ENCODE results near the gene PDE6C. TPM values are rescaled to one million over a fixed set of nuclear protein-coding genes. Genes with fewer than 3 reads are reported as not detected.

Gene PDE6C
- total RNA-seq, 5 donors from 2014 or later (not counting 1 experiment from before 2014, with no cell fraction given) = not detected

- no peaks in the 10 kb centered on the region for H3K36me3 ChIP-seq (ENCODE audit: control insufficient read depth in 2 of 2, extremely low read depth in 1 of 2, insufficient read depth in 1 of 2, low read length in 1 of 2)
- Mint-ChIP-seq H3K4me1 (no peaks in the 10 kb centered on the region), H3K9me3 (no peaks in the 10 kb centered on the region), H3K36me3 (no peaks in the 10 kb centered on the region), H3K27me3 (peaks cover 29 to 32% of the 10 kb centered on the region in 2 donors), H3K27ac (no peak overlapping the region), H3K4me3 (no peak overlapping the region)
- POLR2A ChIA-PET = no interaction called here
- DNase-seq (no peak), ATAC-seq (replicated peaks in 1 of 4) (no peak)
- WGBS (ENCODE audit: insufficient coverage) = 60% methylated on average over 1 of the region's 5 CpGs
- CTCF ChIA-PET = no interaction called here
- no peaks in the 10 kb centered on the region for H3K4me1 ChIP-seq (ENCODE audit: control insufficient read depth in 1 of 2, extremely low read depth in 1 of 2, insufficient read depth in 2 of 2, low read length in 2 of 2)
- H3K4me3 ChIP-seq (ENCODE audit: control insufficient read depth in 1 of 2, extremely low read depth in 1 of 2, low read length in 1 of 2) = no peak overlapping the region
- H3K9me3 ChIP-seq = no peaks in the 10 kb centered on the region
- peaks cover 6 to 21% of the 10 kb centered on the region in 2 experiments for H3K27me3 ChIP-seq (replicated peaks in 1 of 2; ENCODE audit: control insufficient read depth in 2 of 2, extremely low read depth in 1 of 2, insufficient read depth in 2 of 2, low read length in 1 of 2)
- no peak overlapping the region for H3K27ac ChIP-seq (ENCODE audit: low read length)
These were observed 14.2 kb upstream of the PDE6C start for GRCh38 chr10:93598157-93598556.

GRCh38 chr10:93599335-93599734 lies 13.0 kb upstream of the PDE6C start:
- H3K4me3 ChIP-seq (ENCODE audit: control insufficient read depth in 1 of 2, extremely low read depth in 1 of 2, low read length in 1 of 2) = no peak overlapping the region
- ChIA-PET CTCF (no interaction called here), POLR2A (no interaction called here)
- no peaks in the 10 kb centered on the region for H3K4me1 Mint-ChIP-seq
- 67% methylated on average over 1 of the region's 1 CpG for WGBS (ENCODE audit: insufficient coverage)
- H3K4me1 ChIP-seq (ENCODE audit: control insufficient read depth in 1 of 2, extremely low read depth in 1 of 2, insufficient read depth in 2 of 2, low read length in 2 of 2) = no peaks in the 10 kb centered on the region
- no peak overlapping the region for H3K27ac Mint-ChIP-seq
- peaks cover 6 to 21% of the 10 kb centered on the region in 2 experiments for H3K27me3 ChIP-seq (replicated peaks in 1 of 2; ENCODE audit: control insufficient read depth in 2 of 2, extremely low read depth in 1 of 2, insufficient read depth in 2 of 2, low read length in 1 of 2)
- H3K27me3 Mint-ChIP-seq = peaks cover 35 to 40% of the 10 kb centered on the region in 2 donors
- DNase-seq (no peak), ATAC-seq (replicated peaks in 1 of 4) (no peak)
- H3K9me3 ChIP-seq = no peaks in the 10 kb centered on the region
- H3K4me3 Mint-ChIP-seq = no peak overlapping the region
- no peaks in the 10 kb centered on the region for H3K9me3 Mint-ChIP-seq
- no peak overlapping the region for H3K27ac ChIP-seq (ENCODE audit: low read length)
- H3K36me3 ChIP-seq (ENCODE audit: control insufficient read depth in 2 of 2, extremely low read depth in 1 of 2, insufficient read depth in 1 of 2, low read length in 1 of 2) = no peaks in the 10 kb centered on the region
- H3K36me3 Mint-ChIP-seq = no peaks in the 10 kb centered on the region

- ChIA-PET POLR2A (no interaction called here), CTCF (no interaction called here)
- Histone ChIP-seq H3K9me3 (no peaks in the 10 kb centered on the region), H3K4me1 (ENCODE audit: control insufficient read depth in 1 of 2, extremely low read depth in 1 of 2, insufficient read depth in 2 of 2, low read length in 2 of 2) (no peaks in the 10 kb centered on the region), H3K4me3 (ENCODE audit: control insufficient read depth in 1 of 2, extremely low read depth in 1 of 2, low read length in 1 of 2) (no peak overlapping the region), H3K36me3 (ENCODE audit: control insufficient read depth in 2 of 2, extremely low read depth in 1 of 2, insufficient read depth in 1 of 2, low read length in 1 of 2) (no peaks in the 10 kb centered on the region), H3K27ac (ENCODE audit: low read length) (no peak overlapping the region), H3K27me3 (replicated peaks in 1 of 2; ENCODE audit: control insufficient read depth in 2 of 2, extremely low read depth in 1 of 2, insufficient read depth in 2 of 2, low read length in 1 of 2) (peaks cover 6 to 24% of the 10 kb centered on the region in 2 experiments)
- 76% methylated on average over 3 of the region's 4 CpGs for WGBS (ENCODE audit: insufficient coverage)
- Mint-ChIP-seq H3K4me1 (no peaks in the 10 kb centered on the region), H3K27ac (no peak overlapping the region), H3K36me3 (no peaks in the 10 kb centered on the region), H3K4me3 (no peak overlapping the region), H3K9me3 (no peaks in the 10 kb centered on the region), H3K27me3 (peaks cover 32 to 41% of the 10 kb centered on the region in 2 donors)
- DNase-seq (no peak), ATAC-seq (replicated peaks in 1 of 4) (no peak)
These were observed 12.6 kb upstream of the PDE6C start for GRCh38 chr10:93599778-93600177.

DNA sequence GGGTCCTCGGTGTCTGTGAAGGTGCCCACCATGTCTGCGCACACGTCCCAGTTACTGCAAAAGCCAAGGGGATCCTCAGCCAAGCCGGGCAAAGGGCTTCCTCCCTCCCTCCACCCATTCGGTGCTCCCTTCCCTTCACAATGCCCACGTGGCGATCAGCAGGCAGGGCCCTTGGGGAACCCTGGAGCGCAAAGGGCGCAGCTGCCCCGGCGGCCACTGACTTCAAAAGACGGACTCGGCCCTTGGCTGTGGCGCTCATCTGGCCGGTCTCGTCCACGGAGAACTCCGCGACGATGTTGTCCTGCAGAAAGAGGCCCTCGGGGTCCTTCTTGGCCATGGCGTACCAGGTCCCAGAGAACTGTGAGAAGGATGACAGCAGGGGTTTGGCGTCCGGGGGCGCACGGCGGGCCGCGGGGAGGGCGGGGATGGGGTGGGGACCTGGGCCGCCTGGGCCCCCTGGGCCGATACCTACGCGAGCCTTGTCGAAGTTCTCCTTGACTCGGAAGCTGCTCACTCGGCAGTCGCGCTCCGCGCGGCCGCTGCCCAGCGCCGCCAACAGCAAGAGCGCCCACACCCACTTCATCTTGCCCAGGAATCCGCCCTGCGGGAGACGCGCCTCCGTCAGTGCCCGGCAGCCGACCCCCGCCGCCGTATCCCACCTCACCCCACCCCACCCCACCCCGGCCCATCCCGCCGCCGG lies 11.7 kb upstream of the PDE6C start:
- ChIA-PET CTCF (no interaction called here), POLR2A (no interaction called here)
- Mint-ChIP-seq H3K4me3 (no peak overlapping the region), H3K9me3 (no peaks in the 10 kb centered on the region), H3K27ac (no peak overlapping the region), H3K27me3 (peaks cover 29 to 45% of the 10 kb centered on the region in 2 donors), H3K4me1 (no peaks in the 10 kb centered on the region), H3K36me3 (no peaks in the 10 kb centered on the region)
- Histone ChIP-seq H3K36me3 (ENCODE audit: control insufficient read depth in 2 of 2, extremely low read depth in 1 of 2, insufficient read depth in 1 of 2, low read length in 1 of 2) (no peaks in the 10 kb centered on the region), H3K9me3 (no peaks in the 10 kb centered on the region), H3K27ac (ENCODE audit: low read length) (no peak overlapping the region), H3K27me3 (replicated peaks in 1 of 2; ENCODE audit: control insufficient read depth in 2 of 2, extremely low read depth in 1 of 2, insufficient read depth in 2 of 2, low read length in 1 of 2) (peaks cover 6 to 24% of the 10 kb centered on the region in 2 experiments), H3K4me1 (ENCODE audit: control insufficient read depth in 1 of 2, extremely low read depth in 1 of 2, insufficient read depth in 2 of 2, low read length in 2 of 2) (no peaks in the 10 kb centered on the region), H3K4me3 (ENCODE audit: control insufficient read depth in 1 of 2, extremely low read depth in 1 of 2, low read length in 1 of 2) (no peak overlapping the region)
- DNase-seq = no peak
- WGBS (ENCODE audit: insufficient coverage) = 17% methylated on average over 55 of the region's 60 CpGs
- ATAC-seq (replicated peaks in 1 of 4) = no peak

- H3K9me3 Mint-ChIP-seq = no peaks in the 10 kb centered on the region
These were observed 11.1 kb upstream of the PDE6C start, which contains the start of gene RBP4 for GRCh38 chr10:93601146-93601773. RBP4 (minus strand) TSS chr10:93601235; CDS start chr10:93601028, 207 bp downstream.

GRCh38 chr10:93601774-93602162 lies 10.6 kb upstream of the PDE6C start:
- no peaks in the 10 kb centered on the region for H3K4me1 ChIP-seq (ENCODE audit: control insufficient read depth in 1 of 2, extremely low read depth in 1 of 2, insufficient read depth in 2 of 2, low read length in 2 of 2)
- ChIA-PET POLR2A (interaction anchor here in 1 of 2 donors (0.6 kb wide), 1 partner anchor 265 kb away, joined by 8 read pairs; no protein-coding TSS in a partner anchor), CTCF (no interaction called here)
- no peak overlapping the region for H3K27ac ChIP-seq (ENCODE audit: low read length)
- no peak overlapping the region for H3K4me3 ChIP-seq (ENCODE audit: control insufficient read depth in 1 of 2, extremely low read depth in 1 of 2, low read length in 1 of 2)
- peak overlapping the region in 1 of 2 donors; percentile 5 for H3K27ac Mint-ChIP-seq
- WGBS (ENCODE audit: insufficient coverage) = no CpG with 5 or more reads among the region's 7 CpGs
- no peak for ATAC-seq (replicated peaks in 1 of 4)
- no peaks in the 10 kb centered on the region for H3K9me3 ChIP-seq
- no peaks in the 10 kb centered on the region for H3K36me3 ChIP-seq (ENCODE audit: control insufficient read depth in 2 of 2, extremely low read depth in 1 of 2, insufficient read depth in 1 of 2, low read length in 1 of 2)
- H3K4me3 Mint-ChIP-seq = no peak overlapping the region
- no peaks in the 10 kb centered on the region for H3K4me1 Mint-ChIP-seq
- no peak for DNase-seq
- peaks cover 38 to 56% of the 10 kb centered on the region in 2 donors for H3K27me3 Mint-ChIP-seq
- peaks cover 6 to 24% of the 10 kb centered on the region in 2 experiments for H3K27me3 ChIP-seq (replicated peaks in 1 of 2; ENCODE audit: control insufficient read depth in 2 of 2, extremely low read depth in 1 of 2, insufficient read depth in 2 of 2, low read length in 1 of 2)
- H3K9me3 Mint-ChIP-seq = peaks cover 0 to under 1% (median 0%) of the 10 kb centered on the region in 3 donors
- no peaks in the 10 kb centered on the region for H3K36me3 Mint-ChIP-seq

More at GRCh38 chr10:93601146-93601773, 11.1 kb upstream of the PDE6C start, which contains the start of gene RBP4:
- POLR2A ChIA-PET = no interaction called here
- no peaks in the 10 kb centered on the region for H3K36me3 Mint-ChIP-seq
- H3K27me3 Mint-ChIP-seq = peaks cover 33 to 51% of the 10 kb centered on the region in 2 donors
- no peaks in the 10 kb centered on the region for H3K4me1 Mint-ChIP-seq
- Histone ChIP-seq H3K4me3 (ENCODE audit: control insufficient read depth in 1 of 2, extremely low read depth in 1 of 2, low read length in 1 of 2) (no peak within 1 kb of the TSS), H3K4me1 (ENCODE audit: control insufficient read depth in 1 of 2, extremely low read depth in 1 of 2, insufficient read depth in 2 of 2, low read length in 2 of 2) (no peaks in the 10 kb centered on the region), H3K27ac (ENCODE audit: low read length) (no peak within 1 kb of the TSS), H3K9me3 (no peaks in the 10 kb centered on the region), H3K27me3 (replicated peaks in 1 of 2; ENCODE audit: control insufficient read depth in 2 of 2, extremely low read depth in 1 of 2, insufficient read depth in 2 of 2, low read length in 1 of 2) (peaks cover 6 to 24% of the 10 kb centered on the region in 2 experiments), H3K36me3 (ENCODE audit: control insufficient read depth in 2 of 2, extremely low read depth in 1 of 2, insufficient read depth in 1 of 2, low read length in 1 of 2) (no peaks in the 10 kb centered on the region)
- H3K4me3 Mint-ChIP-seq = no peak within 1 kb of the TSS
- H3K27ac Mint-ChIP-seq = peak within 1 kb of the TSS in 1 of 2 donors; percentile 5
- 4% methylated on average over 58 of the region's 63 CpGs for WGBS (ENCODE audit: insufficient coverage)
- CTCF ChIA-PET = no interaction called here
- no peak for DNase-seq
- ATAC-seq (replicated peaks in 1 of 4) = no peak
